GM23248 (cell line): ENCODE data around the gene CADPS2.

ENCODE experiments used
- EZH2 ChIP-seq: fragments of 200-600 bp; sonication (generic); IDR thresholded peaks from 2 replicates; pipeline ENCODE4 v1.6.1; 2018; ENCODE audit warnings: antibody characterized with exemption, mild to moderate bottlenecking; ENCODE audit not compliant: insufficient read depth, poor library complexity, severe bottlenecking
- EZH2phosphoT487 ChIP-seq: fragments of 200-600 bp; sonication (generic); IDR thresholded peaks from 2 replicates; pipeline ENCODE4 v1.6.1; 2018; ENCODE audit warnings: antibody characterized with exemption, moderate library complexity, mild to moderate bottlenecking, low read depth; ENCODE audit not compliant: insufficient read depth

DNA sequence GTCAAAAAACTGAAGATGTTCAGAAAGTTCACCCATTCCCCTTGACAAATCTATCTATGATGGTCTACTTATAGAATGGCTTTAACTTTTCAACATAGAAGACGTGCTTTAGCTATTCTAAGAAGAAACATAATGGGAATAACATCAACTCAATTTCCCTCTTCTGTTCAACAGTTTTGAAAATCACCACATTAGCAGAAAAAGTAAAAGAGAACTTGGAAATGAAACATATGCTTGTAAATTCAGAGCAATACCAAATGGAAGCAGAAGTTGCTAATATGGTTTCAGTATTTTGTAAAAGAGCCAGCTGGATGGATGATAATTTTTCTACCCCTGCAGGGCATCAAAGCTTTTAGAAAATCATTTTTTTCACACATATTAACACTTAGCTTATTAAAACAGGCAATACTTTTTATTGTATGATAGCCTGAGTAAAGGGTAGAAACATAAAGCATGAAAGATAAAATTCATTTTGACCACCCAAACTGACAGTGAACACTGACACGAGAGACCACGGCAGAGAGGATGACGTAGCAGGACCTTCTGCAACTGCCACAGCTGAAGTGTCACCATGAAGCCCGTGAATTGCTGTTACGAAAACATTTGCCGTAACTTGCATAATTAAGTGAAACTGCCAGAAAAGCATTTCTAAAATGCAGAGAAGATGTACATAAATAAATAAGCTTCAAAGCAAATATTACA is 542.5 kb downstream of the CADPS2 start:
- no peak for TF ChIP-seq EZH2
- TF ChIP-seq EZH2phosphoT487, result no peak
